Measurements from ENCODE around the gene AP1S1. TPM values are rescaled to one million over a fixed set of nuclear protein-coding genes. Genes with fewer than 3 reads are reported as not detected.

The AP1S1 gene
- total and polyA plus RNA-seq, 9 of the 15 experiments (the other 6 are each of a cell fraction or from before 2014, with no cell fraction given), result 4.4 to 149 (median 89.4) TPM

GRCh38 chr7:101168412-101169049 lies 14.3 kb downstream of the AP1S1 start (continued):
- TF ChIP-seq CREM (IDR thresholded peaks at IDR 0.05; ENCODE audit: low read depth), result peak; percentile 36; the same call in 1 of the 2 replicates
- TF ChIP-seq KDM4B (IDR thresholded peaks at IDR 0.05; ENCODE audit: borderline replicate concordance in 2 of 2, low read depth in 1 of 2), result no peak
- no peak for TF ChIP-seq POLR2B (IDR thresholded peaks at IDR 0.05; ENCODE audit: low read depth, partially characterized antibody)
- no peak for TF ChIP-seq ZNF644 (tag; IDR thresholded peaks at IDR 0.05; ENCODE audit: low read depth)
- TF ChIP-seq DMBX1 (CRISPR knock-in tag; IDR thresholded peaks at IDR 0.05; ENCODE audit: borderline replicate concordance), result no peak
- TF ChIP-seq YY1 (IDR thresholded peaks at IDR 0.05; ENCODE audit: borderline replicate concordance in 1 of 3, control insufficient read depth in 1 of 3, extremely low read depth in 1 of 3, insufficient read depth in 3 of 3, insufficient read length in 1 of 3, insufficient replicate concordance in 2 of 3, low read depth in 1 of 3, low read length in 2 of 3), result peak in 1 of 3 experiments; percentile 21
- no peak for TF ChIP-seq BRF1 (IDR thresholded peaks at IDR 0.05; ENCODE audit: borderline replicate concordance, extremely low read depth, insufficient read length)
- no peak for TF ChIP-seq NRF1 (conservative IDR thresholded peaks at IDR 0.05 in 1 of 2, IDR thresholded peaks at IDR 0.05 in 1 of 2)
- TF ChIP-seq ATF6 (CRISPR knock-in tag; IDR thresholded peaks at IDR 0.05), result no peak
- TF ChIP-seq GATAD2A (IDR thresholded peaks at IDR 0.05), result no peak
- no peak for TF ChIP-seq HDAC6 (IDR thresholded peaks at IDR 0.05; ENCODE audit: low read depth, low read length)
- TF ChIP-seq FOXA3 (CRISPR knock-in tag; conservative IDR thresholded peaks at IDR 0.05 in 1 of 2, IDR thresholded peaks at IDR 0.05 in 1 of 2), result no peak
- peak in 1 of 2 experiments; percentile 78; a peak in 2 of 4 replicates for TF ChIP-seq KDM1A (IDR thresholded peaks at IDR 0.05)
- no peak for TF ChIP-seq SUPT5H (IDR thresholded peaks at IDR 0.05)
- TF ChIP-seq HMG20B (CRISPR knock-in tag; IDR thresholded peaks at IDR 0.05), result no peak
- TF ChIP-seq ARID4B (CRISPR knock-in tag; IDR thresholded peaks at IDR 0.05), result no peak
- TF ChIP-seq STAG1 (CRISPR knock-in tag; IDR thresholded peaks at IDR 0.05; ENCODE audit: borderline replicate concordance), result no peak
- no peak for TF ChIP-seq TAF7 (tag; IDR thresholded peaks at IDR 0.05)
- no peak for TF ChIP-seq MAX (CRISPR knock-in tag; IDR thresholded peaks at IDR 0.05)
- TF ChIP-seq THRAP3 (IDR thresholded peaks at IDR 0.05; ENCODE audit: borderline replicate concordance), result no peak
